Lower lobe of right lung (tissue), 2 donors: Measurements from ENCODE around the gene VDR. TPM values are rescaled to one million over a fixed set of nuclear protein-coding genes. Genes with fewer than 3 reads are reported as not detected.
A peak's percentile ranks its signal among the peaks of the same experiment; 100 is the strongest.

ENCODE experiments used
- ATAC-seq, 2 donors: fragments of 200-7000 bp; cut with Tn5 transposase; one replicate each; pipeline ENCODE4 v1.9.1; 2020 to 2022; ENCODE audit warnings: mild to moderate bottlenecking in 2 of 2, moderate library complexity in 2 of 2
- DNase-seq: peaks from one replicate; pipeline ENCODE4 v3.0.0-alpha.2; 2020
- H3K27ac ChIP-seq: fragments of 200-600 bp; one replicate; pipeline ENCODE4 v1.8.0; 2022
- H3K27me3 ChIP-seq: fragments of 200-600 bp; one replicate; pipeline ENCODE4 v1.8.0; 2022; ENCODE audit warnings: low read depth
- H3K36me3 ChIP-seq: fragments of 200-600 bp; one replicate; pipeline ENCODE4 v1.8.0; 2022; ENCODE audit warnings: mild to moderate bottlenecking
- H3K4me1 ChIP-seq: fragments of 200-600 bp; one replicate; pipeline ENCODE4 v1.8.0; 2022
- H3K4me3 ChIP-seq: fragments of 200-600 bp; one replicate; pipeline ENCODE4 v1.8.0; 2022; ENCODE audit warnings: mild to moderate bottlenecking
- H3K9me3 ChIP-seq: fragments of 200-600 bp; one replicate; pipeline ENCODE4 v1.8.0; 2022
- intact Hi-C: fragments of 100-400 bp; cut with DNase I; formaldehyde crosslinking; loops from one replicate; pipeline ENCODE4 v1.11.0; 2022
- total RNA-seq: library from RNA; stranded (reverse); fragmentation: NEBNext Ultra II Directional; extraction: Animal tissue kit (Norgen Biotek cat#: 25700); gene quantifications from one replicate; pipeline ENCODE4 v1.2.1, GENCODE V29; 2021
- TF ChIP-seq, protein P1 (sequence below): fragments of 200-600 bp; IDR thresholded peaks from one replicate; pipeline ENCODE4 v1.8.0; 2022; ENCODE audit warnings: antibody characterized with exemption, mild to moderate bottlenecking
- donor health status: DM: no; HTN: yes; CAD: no; lungs with severe emphysema.

Gene VDR
- total RNA-seq, 1 donor from 2014 or later = 24.3 TPM

DNA sequence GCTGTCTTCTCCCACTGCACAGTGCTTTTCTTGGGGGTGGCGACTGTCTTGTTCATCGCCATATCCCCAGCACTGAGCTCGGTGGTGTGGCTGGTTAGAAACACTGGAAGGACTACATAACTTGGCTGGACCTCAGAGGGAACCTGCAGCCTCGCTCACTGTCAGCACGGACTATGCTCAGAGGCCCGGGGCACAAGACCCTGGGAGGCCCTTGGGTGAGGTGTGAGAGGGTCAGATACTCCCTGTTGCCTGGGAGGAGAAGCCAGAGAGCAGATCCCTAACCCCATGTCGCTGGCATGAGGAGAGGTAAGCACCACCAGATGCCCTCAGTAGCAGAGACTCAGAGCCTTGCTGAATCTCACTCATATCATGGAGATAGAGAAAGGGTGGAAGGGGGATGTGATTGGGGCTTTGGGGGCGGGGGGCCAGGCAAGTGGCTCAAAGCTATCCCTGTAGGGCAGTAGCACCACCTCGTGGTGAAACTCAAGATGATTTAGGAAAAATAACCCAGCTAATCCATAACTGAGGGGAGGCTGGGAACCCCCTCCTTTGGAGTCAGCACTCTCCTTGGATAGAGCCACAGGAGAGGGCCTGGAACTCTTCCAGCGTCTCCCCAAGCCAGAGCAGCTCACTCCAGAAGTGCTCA is 66.4 kb downstream of the VDR start:
- no peaks in the 10 kb centered on the region for H3K27me3 ChIP-seq
- H3K36me3 ChIP-seq = no peaks in the 10 kb centered on the region
- DNase-seq (no peak), ATAC-seq (peak; percentile 14 to 56)
- no peak overlapping the region for H3K27ac ChIP-seq
- no peak overlapping the region for H3K4me3 ChIP-seq
- intact Hi-C loops = no loop called here
- TF ChIP-seq, protein P1, sequence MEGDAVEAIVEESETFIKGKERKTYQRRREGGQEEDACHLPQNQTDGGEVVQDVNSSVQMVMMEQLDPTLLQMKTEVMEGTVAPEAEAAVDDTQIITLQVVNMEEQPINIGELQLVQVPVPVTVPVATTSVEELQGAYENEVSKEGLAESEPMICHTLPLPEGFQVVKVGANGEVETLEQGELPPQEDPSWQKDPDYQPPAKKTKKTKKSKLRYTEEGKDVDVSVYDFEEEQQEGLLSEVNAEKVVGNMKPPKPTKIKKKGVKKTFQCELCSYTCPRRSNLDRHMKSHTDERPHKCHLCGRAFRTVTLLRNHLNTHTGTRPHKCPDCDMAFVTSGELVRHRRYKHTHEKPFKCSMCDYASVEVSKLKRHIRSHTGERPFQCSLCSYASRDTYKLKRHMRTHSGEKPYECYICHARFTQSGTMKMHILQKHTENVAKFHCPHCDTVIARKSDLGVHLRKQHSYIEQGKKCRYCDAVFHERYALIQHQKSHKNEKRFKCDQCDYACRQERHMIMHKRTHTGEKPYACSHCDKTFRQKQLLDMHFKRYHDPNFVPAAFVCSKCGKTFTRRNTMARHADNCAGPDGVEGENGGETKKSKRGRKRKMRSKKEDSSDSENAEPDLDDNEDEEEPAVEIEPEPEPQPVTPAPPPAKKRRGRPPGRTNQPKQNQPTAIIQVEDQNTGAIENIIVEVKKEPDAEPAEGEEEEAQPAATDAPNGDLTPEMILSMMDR = peak; percentile 47
- H3K4me1 ChIP-seq = peaks cover 40% of the 10 kb centered on the region
- no peaks in the 10 kb centered on the region for H3K9me3 ChIP-seq

DNA sequence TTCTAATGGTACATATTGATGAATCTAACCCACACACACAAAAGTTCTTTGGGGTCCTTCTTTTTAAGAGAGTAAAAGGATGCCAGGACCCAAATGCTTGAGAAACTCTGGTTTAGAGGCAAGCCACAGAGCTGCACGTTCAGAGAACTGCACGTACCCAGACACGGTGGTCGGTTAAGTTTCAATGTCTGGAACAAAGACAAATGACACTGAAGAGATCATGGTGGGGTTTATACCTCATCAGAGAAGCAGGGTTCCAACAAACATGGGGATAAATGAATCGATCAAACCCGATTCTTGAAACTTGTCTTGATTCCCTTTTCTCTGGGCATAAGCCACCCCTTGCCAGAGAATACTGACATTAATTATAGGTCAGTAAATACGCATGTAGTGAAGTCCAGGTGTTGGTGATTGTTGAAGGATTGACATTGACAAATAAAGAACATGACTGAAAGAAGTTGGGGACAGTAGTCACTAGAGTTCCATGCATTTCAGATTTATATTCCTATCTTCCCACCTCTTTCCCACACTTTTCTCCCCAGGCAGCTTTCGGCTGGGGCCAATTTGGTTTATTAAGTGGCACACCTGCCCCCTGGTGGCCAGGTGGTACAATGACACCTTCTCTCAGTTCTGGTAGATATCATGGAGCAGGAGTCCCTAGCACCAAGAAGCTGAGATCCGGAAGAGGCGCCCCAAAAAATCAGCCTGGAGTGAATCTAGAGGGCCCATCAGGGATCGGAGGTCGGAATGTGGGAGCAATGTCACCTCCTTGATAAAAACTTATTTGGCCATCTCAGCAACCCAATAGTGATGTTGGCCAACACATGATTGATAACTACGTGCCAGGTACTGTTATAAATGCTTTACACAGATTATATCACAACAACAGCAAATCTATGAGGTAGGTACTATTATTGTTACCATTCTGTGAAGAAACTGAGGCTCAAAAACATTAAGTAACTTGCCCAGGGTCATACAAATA is 67.3 kb downstream of the VDR start:
- no peaks in the 10 kb centered on the region for H3K9me3 ChIP-seq
- intact Hi-C loops = no loop called here
- H3K27ac ChIP-seq = no peak overlapping the region
- ATAC-seq (peak; percentile 78 to 83), DNase-seq (peak; percentile 75)
- TF ChIP-seq, protein P1 = peak; percentile 90
- no peaks in the 10 kb centered on the region for H3K36me3 ChIP-seq
- H3K27me3 ChIP-seq = no peaks in the 10 kb centered on the region
- no peak overlapping the region for H3K4me3 ChIP-seq
- H3K4me1 ChIP-seq = peaks cover 40% of the 10 kb centered on the region

DNA sequence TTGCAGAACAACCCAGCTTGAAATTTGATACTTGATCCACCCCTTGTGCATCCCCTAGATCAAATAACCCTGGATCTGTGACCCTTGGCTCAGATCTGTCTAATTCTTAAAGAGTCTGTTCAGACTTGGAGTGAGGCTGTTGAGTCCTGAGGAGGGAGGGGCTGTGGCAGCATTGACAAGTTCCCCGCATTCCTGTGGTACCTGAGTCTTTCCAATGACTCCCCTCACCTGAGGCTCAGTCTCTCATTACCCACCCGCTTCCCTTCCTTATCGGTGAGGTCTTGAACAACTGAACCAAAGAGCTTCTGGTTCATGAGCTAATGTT is 69.0 kb downstream of the VDR start:
- TF ChIP-seq, protein P1 = no peak
- Histone ChIP-seq H3K27ac (peak overlapping the region; percentile 10), H3K4me1 (peaks cover 40% of the 10 kb centered on the region), H3K9me3 (no peaks in the 10 kb centered on the region), H3K4me3 (no peak overlapping the region), H3K36me3 (no peaks in the 10 kb centered on the region), H3K27me3 (no peaks in the 10 kb centered on the region)
- intact Hi-C loops = no loop called here
- ATAC-seq = peak; percentile 45 to 64
- no peak for DNase-seq

DNA sequence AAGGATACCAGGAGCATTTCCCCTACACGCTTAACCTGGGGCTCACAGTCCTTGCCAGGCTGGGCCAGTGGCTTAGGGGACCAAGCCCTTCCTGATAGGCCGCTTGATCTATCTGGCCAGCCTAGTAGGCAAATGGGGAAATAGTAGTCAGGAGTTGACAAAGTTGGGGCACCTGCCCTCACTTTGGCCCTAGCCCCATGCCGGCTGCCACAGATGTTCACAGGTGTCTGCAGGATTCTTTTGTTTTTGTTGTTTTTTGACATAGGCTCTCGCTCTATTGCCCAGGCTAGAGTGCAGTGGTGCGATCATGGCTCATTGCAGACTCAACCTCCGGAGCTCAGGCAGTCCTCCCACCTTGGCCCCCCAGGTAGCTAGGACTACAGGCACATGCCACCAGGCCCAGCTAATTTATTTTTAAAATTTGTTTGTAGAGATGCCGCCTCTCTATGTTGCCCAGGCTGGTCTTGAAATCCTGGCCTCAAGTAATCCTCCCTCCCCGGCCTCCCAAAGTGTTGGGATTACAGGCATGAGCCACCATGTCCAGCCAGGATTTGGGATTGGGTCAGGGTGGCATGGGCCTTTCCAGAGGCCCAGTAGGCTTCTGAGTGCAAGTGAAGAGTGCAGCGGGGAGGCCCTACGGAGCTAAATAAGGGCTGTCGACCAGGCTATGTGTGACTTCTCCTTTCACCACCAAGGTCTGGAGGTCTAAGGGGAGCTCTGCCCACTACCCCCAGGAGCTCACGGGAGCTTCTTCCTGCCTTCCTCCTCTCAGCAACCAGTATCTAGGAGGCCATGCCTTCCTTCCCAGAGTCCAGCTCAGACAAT is 69.6 kb downstream of the VDR start:
- Histone ChIP-seq H3K27me3 (no peaks in the 10 kb centered on the region), H3K36me3 (no peaks in the 10 kb centered on the region), H3K4me3 (no peak overlapping the region), H3K27ac (no peak overlapping the region), H3K4me1 (peaks cover 41% of the 10 kb centered on the region), H3K9me3 (no peaks in the 10 kb centered on the region)
- intact Hi-C loops = no loop called here
- TF ChIP-seq, protein P1 = no peak
- ATAC-seq (no peak), DNase-seq (no peak)

DNA sequence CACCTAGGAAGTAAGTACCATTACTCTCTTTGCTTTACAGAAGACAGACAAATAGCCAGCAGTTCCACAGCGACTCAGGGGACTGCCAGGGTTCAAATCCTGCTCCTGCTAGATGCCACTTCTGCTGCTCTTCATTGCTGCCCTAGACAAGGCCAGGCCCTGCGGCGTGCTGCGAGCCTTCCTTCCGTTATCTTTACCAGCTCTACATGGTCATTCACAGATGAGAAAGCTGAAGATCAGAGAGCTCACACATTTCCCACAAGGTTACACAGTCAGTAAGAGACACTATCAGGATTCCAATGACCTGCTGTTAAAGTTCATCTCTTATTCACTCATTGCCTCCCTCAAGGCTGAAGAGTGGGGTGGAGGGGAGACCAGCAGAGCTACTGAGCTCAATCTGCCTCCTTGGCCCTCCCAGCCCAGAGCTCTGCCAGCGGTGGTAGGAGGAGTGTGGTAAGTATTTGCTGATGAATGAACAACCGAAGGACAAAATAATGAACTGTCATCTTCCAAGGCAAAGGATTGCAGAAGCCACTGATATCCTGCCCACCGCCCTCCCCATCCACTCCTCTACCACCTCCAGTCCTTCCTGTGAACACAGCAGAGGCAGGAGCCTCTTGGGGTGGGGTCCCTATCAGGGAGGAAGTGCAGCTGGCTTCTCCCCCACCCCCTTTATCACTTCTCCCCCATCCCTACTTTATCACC is 70.4 kb downstream of the VDR start:
- ATAC-seq (no peak), DNase-seq (no peak)
- H3K9me3 ChIP-seq = no peaks in the 10 kb centered on the region
- H3K4me1 ChIP-seq = peaks cover 49% of the 10 kb centered on the region
- H3K27ac ChIP-seq = no peak overlapping the region
- H3K36me3 ChIP-seq = no peaks in the 10 kb centered on the region
- TF ChIP-seq, protein P1 = no peak
- intact Hi-C loops = no loop called here
- H3K27me3 ChIP-seq = no peaks in the 10 kb centered on the region
- H3K4me3 ChIP-seq = no peak overlapping the region
